K562 (cell line): ENCODE results near the gene JKAMP.

Experiments used
- ARID2 ChIP-seq: fragments of 450-650 bp; IDR thresholded peaks from 2 replicates; pipeline ENCODE4 v1.6.1; 2017; ENCODE audit warnings: antibody characterized with exemption, mild to moderate bottlenecking
- CTCF ChIP-seq, 3 experiments: IDR thresholded peaks in 2 of 3; conservative IDR thresholded peaks in 1 of 3; 2 replicates each; pipeline ENCODE4 v1.5.1; 2011 to 2012; ENCODE audit warnings: low read length in 3 of 3, mild to moderate bottlenecking in 3 of 3, control low read depth in 2 of 3, improper control_type of control experiment in 1 of 3, inconsistent platforms in 1 of 3, low read depth in 1 of 3, mixed read lengths in 1 of 3, moderate library complexity in 1 of 3; ENCODE audit not compliant: insufficient read depth in 2 of 3
- E2F6 ChIP-seq, 2 experiments: IDR thresholded peaks; 2 replicates each; pipeline ENCODE4 v1.6.1; 2011; ENCODE audit warnings: borderline replicate concordance in 1 of 2, control low read depth in 1 of 2, low read depth in 1 of 2, low read length in 1 of 2, mild to moderate bottlenecking in 1 of 2, mixed read lengths in 1 of 2, moderate library complexity in 1 of 2; ENCODE audit not compliant: insufficient read depth in 1 of 2, insufficient read length in 1 of 2, poor library complexity in 1 of 2, severe bottlenecking in 1 of 2; ENCODE audit errors: extremely low read depth in 1 of 2
- HDAC3 ChIP-seq: fragments of 450-650 bp; IDR thresholded peaks from 2 replicates; pipeline ENCODE4 v1.6.1; 2018; ENCODE audit warnings: borderline replicate concordance, mild to moderate bottlenecking, moderate library complexity; ENCODE audit not compliant: partially characterized antibody
- JUN ChIP-seq, 2 experiments: sonication (generic) in 1 of 2; formaldehyde crosslinking in 1 of 2; IDR thresholded peaks; 2 replicates each; pipeline versions ENCODE4 v1.6.1 to v1.8.0; 2012 to 2022; ENCODE audit warnings: borderline replicate concordance in 2 of 2, mild to moderate bottlenecking in 2 of 2, improper control_type of control experiment in 1 of 2, low read depth in 1 of 2, low read length in 1 of 2, missing genetic modification reagents in 1 of 2
- NELFE ChIP-seq: IDR thresholded peaks from 2 replicates; pipeline ENCODE4 v1.6.1; 2011; ENCODE audit warnings: mild to moderate bottlenecking; ENCODE audit not compliant: insufficient read depth, insufficient read length
- RFX1 ChIP-seq: fragments of 450-650 bp; IDR thresholded peaks from 2 replicates; pipeline ENCODE4 v1.6.1; 2016; ENCODE audit warnings: mild to moderate bottlenecking, moderate library complexity
- SMAD3 ChIP-seq: fragments of 450-650 bp; formaldehyde crosslinking; conservative IDR thresholded peaks from 2 replicates; pipeline ENCODE4 v1.4.0; 2020; ENCODE audit warnings: mild to moderate bottlenecking
- SP1 ChIP-seq: sonication (generic); formaldehyde crosslinking; IDR thresholded peaks from 2 replicates; pipeline ENCODE4 v1.8.1; 2022; ENCODE audit warnings: mild to moderate bottlenecking, missing genetic modification reagents
- TAF1 ChIP-seq: IDR thresholded peaks from 2 replicates; pipeline ENCODE4 v1.6.1; 2011; ENCODE audit warnings: mild to moderate bottlenecking, low read length, moderate library complexity; ENCODE audit not compliant: insufficient read depth, control insufficient read depth, severe bottlenecking; ENCODE audit errors: extremely low read depth
- ZBTB33 ChIP-seq: sonication (generic); formaldehyde crosslinking; IDR thresholded peaks from 2 replicates; pipeline ENCODE4 v1.8.1; 2023; ENCODE audit warnings: mild to moderate bottlenecking, missing genetic modification reagents
- ZNF77 ChIP-seq: fragments of 250-450 bp; sonication (Bioruptor Pico); IDR thresholded peaks from 2 replicates; pipeline ENCODE4 v1.5.0; 2020

GRCh38 chr14:59465316-59466135, 18.8 kb upstream of the JKAMP start, which contains the start of gene GPR135:
- TF ChIP-seq E2F6 (IDR thresholded peaks at IDR 0.05; ENCODE audit: borderline replicate concordance in 1 of 2, extremely low read depth in 1 of 2, insufficient read depth in 1 of 2, insufficient read length in 1 of 2, low read depth in 1 of 2, low read length in 1 of 2, poor library complexity in 1 of 2, severe bottlenecking in 1 of 2) (no peak), TAF1 (no peak), ARID2 (no peak), ZNF77 (no peak), SMAD3 (CRISPR knock-in tag) (no peak), SP1 (CRISPR knock-in tag) (no peak), JUN (IDR thresholded peaks at IDR 0.05; ENCODE audit: borderline replicate concordance, low read depth, low read length) (no peak), JUN (CRISPR knock-in tag; IDR thresholded peaks at IDR 0.05; ENCODE audit: borderline replicate concordance) (no peak), CTCF (IDR thresholded peaks at IDR 0.05 in 2 of 3, conservative IDR thresholded peaks at IDR 0.05 in 1 of 3; ENCODE audit: insufficient read depth in 2 of 3, low read depth in 1 of 3, low read length in 3 of 3) (no peak), ZBTB33 (CRISPR knock-in tag) (no peak), NELFE (no peak), RFX1 (no peak), HDAC3 (no peak)
